HCT116 (cell line): ENCODE data around the gene TMPRSS13. TPM values are rescaled to one million over a fixed set of nuclear protein-coding genes. Genes with fewer than 3 reads are reported as not detected.

Experiments
- ATAC-seq: fragments of 200-7000 bp; cut with Tn5 transposase; 2 replicates; pipeline ENCODE4 v1.9.1; 2020; ENCODE audit warnings: mild to moderate bottlenecking, moderate library complexity
- BruUV-seq: library from RNA; stranded (reverse); fragments of 400-500 nt; replicated peaks from 2 replicates; lab custom pipeline; 2021; lab: Mats Ljungman, UMichigan
- CTCF ChIA-PET: fragments of 300-600 bp; sonication (Branson Sonifier 250); formaldehyde crosslinking; loops from one replicate; lab custom pipeline; 2021; ENCODE audit warnings: antibody characterized with exemption; lab: Charles Lee
- POLR2A ChIA-PET: fragments of 300-600, 350-600 bp; sonication (Branson Sonifier 250); formaldehyde crosslinking; loops from one replicate; lab custom pipeline; 2021; ENCODE audit warnings: antibody characterized with exemption; lab: Charles Lee
- RAD21 ChIA-PET, 2 experiments: fragments of 300-600 bp; sonication (Branson Sonifier 250); formaldehyde crosslinking; loops; one replicate each; lab custom pipeline; 2023; ENCODE audit warnings: low total read pairs in 2 of 2; ENCODE audit not compliant: uncharacterized antibody in 2 of 2, unreplicated experiment in 2 of 2, low non-redundant PET in 1 of 2; lab: Charles Lee
- DNase-seq: peaks from one replicate; pipeline ENCODE4 v3.0.0-alpha.2; 2010; ENCODE audit warnings: low read depth, low spot score
- H2AFZ ChIP-seq: fragments of 200-600 bp; shearing (Covaris generic), sonication (generic); 2 replicates; pipeline ENCODE4 v1.6.1; 2017; ENCODE audit warnings: low read depth, mixed run types, mixed read lengths, antibody characterized with exemption, low read length; ENCODE audit not compliant: poor library complexity, severe bottlenecking
- H3K27ac ChIP-seq: 2 replicates; pipeline ENCODE4 v1.5.1; 2012; ENCODE audit warnings: low read depth, low read length
- H3K27me3 ChIP-seq: fragments of 200-600 bp; sonication (generic); 2 replicates; pipeline ENCODE4 v1.6.1; 2016; ENCODE audit warnings: mixed run types, low read length, mixed read lengths; ENCODE audit not compliant: insufficient read depth
- H3K36me3 ChIP-seq, 2 experiments: fragments of 200-500 bp in 1 of 2; fragments of 200-600 bp in 1 of 2; sonication (Bioruptor generic) in 1 of 2; sonication (generic) in 1 of 2; 2 replicates each; pipeline versions ENCODE4 v1.5.1 to v1.6.1; 2014 to 2016; ENCODE audit warnings: low read length in 2 of 2, inconsistent platforms in 1 of 2, mixed read lengths in 1 of 2, mixed run types in 1 of 2; ENCODE audit not compliant: insufficient read depth in 2 of 2, control insufficient read depth in 1 of 2
- H3K4me1 ChIP-seq, 2 experiments: fragments of 200-600 bp in 1 of 2; sonication (generic) in 1 of 2; 2 replicates each; pipeline versions ENCODE4 v1.5.1 to v1.6.1; 2012 to 2017; ENCODE audit warnings: low read length in 2 of 2, inconsistent platforms in 1 of 2, mild to moderate bottlenecking in 1 of 2, mixed read lengths in 1 of 2, mixed run types in 1 of 2, moderate library complexity in 1 of 2; ENCODE audit not compliant: insufficient read depth in 2 of 2, control insufficient read depth in 1 of 2
- H3K4me2 ChIP-seq: fragments of 200-600 bp; sonication (generic); 2 replicates; pipeline ENCODE4 v1.6.1; 2017; ENCODE audit warnings: mixed run types, low read length, mixed read lengths
- H3K4me3 ChIP-seq, 2 experiments: fragments of 200-600 bp in 1 of 2; sonication (generic) in 1 of 2; replicated peaks in 1 of 2; 2 replicates each; pipeline ENCODE4 v1.5.1; 2011 to 2016; ENCODE audit warnings: low read length in 2 of 2, control low read depth in 1 of 2, low read depth in 1 of 2, mild to moderate bottlenecking in 1 of 2, mixed read lengths in 1 of 2, mixed run types in 1 of 2
- H3K79me2 ChIP-seq: fragments of 200-600 bp; sonication (generic); 2 replicates; pipeline ENCODE4 v1.6.1; 2017; ENCODE audit warnings: mild to moderate bottlenecking, mixed run types, low read length, moderate library complexity, mixed read lengths; ENCODE audit not compliant: insufficient read depth
- H3K9ac ChIP-seq: fragments of 200-600 bp; sonication (generic); 2 replicates; pipeline ENCODE4 v1.6.1; 2016; ENCODE audit warnings: low read length, mixed read lengths
- H3K9me2 ChIP-seq: fragments of 200-600 bp; sonication (generic), shearing (Covaris generic); 2 replicates; pipeline ENCODE4 v1.6.1; 2017; ENCODE audit warnings: mixed run types, mild to moderate bottlenecking, moderate library complexity; ENCODE audit not compliant: insufficient read depth
- H3K9me3 ChIP-seq, 2 experiments: fragments of 200-500 bp in 1 of 2; fragments of 200-600 bp in 1 of 2; sonication (Bioruptor generic) in 1 of 2; sonication (generic) in 1 of 2; 2 replicates each; pipeline ENCODE4 v1.6.1; 2014 to 2017; ENCODE audit warnings: low read length in 2 of 2, mixed read lengths in 2 of 2, inconsistent platforms in 1 of 2, low read depth in 1 of 2, mild to moderate bottlenecking in 1 of 2, mixed run types in 1 of 2, moderate library complexity in 1 of 2; ENCODE audit not compliant: control insufficient read depth in 1 of 2, insufficient read depth in 1 of 2
- H4K20me1 ChIP-seq: fragments of 200-600 bp; sonication (generic), shearing (Covaris generic); 2 replicates; pipeline ENCODE4 v1.6.1; 2017; ENCODE audit warnings: mixed run types, mild to moderate bottlenecking, moderate library complexity; ENCODE audit not compliant: insufficient read depth
- CBX3 ChIP-seq: IDR thresholded peaks from 2 replicates; pipeline ENCODE4 v1.6.1; 2012; ENCODE audit warnings: low read depth
- CEBPB ChIP-seq: IDR thresholded peaks from 2 replicates; pipeline ENCODE4 v1.6.1; 2012; ENCODE audit warnings: low read depth
- EGR1 ChIP-seq: IDR thresholded peaks from 2 replicates; pipeline ENCODE4 v1.6.1; 2012; ENCODE audit warnings: low read depth
- EZH2 ChIP-seq: fragments of 200-600 bp; sonication (generic); IDR thresholded peaks from 2 replicates; pipeline ENCODE4 v1.6.1; 2017; ENCODE audit warnings: antibody characterized with exemption, mixed run types
- EZH2phosphoT487 ChIP-seq: fragments of 200-600 bp; IDR thresholded peaks from 2 replicates; pipeline ENCODE4 v1.6.1; 2018; ENCODE audit warnings: antibody characterized with exemption, borderline replicate concordance
- FOSL1 ChIP-seq: IDR thresholded peaks from 2 replicates; pipeline ENCODE4 v1.6.1; 2012; ENCODE audit warnings: low read depth
- MAX ChIP-seq: IDR thresholded peaks from 2 replicates; pipeline ENCODE4 v1.6.1; 2012
- POLR2A ChIP-seq: IDR thresholded peaks from 2 replicates; pipeline ENCODE4 v1.7.0; 2011; ENCODE audit warnings: borderline replicate concordance; ENCODE audit not compliant: insufficient read depth, insufficient read length; ENCODE audit errors: extremely low read depth
- RAD21 ChIP-seq: IDR thresholded peaks from 2 replicates; pipeline ENCODE4 v1.6.1; 2012; ENCODE audit warnings: low read depth, mild to moderate bottlenecking
- SIN3A ChIP-seq: IDR thresholded peaks from 2 replicates; pipeline ENCODE4 v1.6.1; 2012; ENCODE audit warnings: low read depth
- SP1 ChIP-seq: IDR thresholded peaks from 2 replicates; pipeline ENCODE4 v1.6.1; 2012; ENCODE audit warnings: low read depth
- SRF ChIP-seq: IDR thresholded peaks from 2 replicates; pipeline ENCODE4 v1.6.1; 2012; ENCODE audit warnings: low read depth
- TCF7L2 ChIP-seq: IDR thresholded peaks from 2 replicates; pipeline ENCODE4 v1.7.0; 2011; ENCODE audit warnings: borderline replicate concordance, inconsistent platforms; ENCODE audit not compliant: insufficient read depth, insufficient read length; ENCODE audit errors: extremely low read depth
- ZFX ChIP-seq: fragments of 450-650 bp; IDR thresholded peaks from 2 replicates; pipeline ENCODE4 v1.6.1; 2017
- ZNF274 ChIP-seq: fragments of 200-500 bp; sonication (Bioruptor generic); IDR thresholded peaks from 2 replicates; pipeline ENCODE4 v1.6.1; 2014; ENCODE audit warnings: mild to moderate bottlenecking, low read depth, low read length, inconsistent platforms
- intact Hi-C: fragments of 100-400 bp; cut with micrococcal nuclease; formaldehyde crosslinking; loops from 2 replicates; pipeline ENCODE4 v1.10.0; 2022
- total RNA-seq: library from RNA; stranded (reverse); gene quantifications from one replicate; pipeline ENCODE4 v1.2.1, GENCODE V29; 2021; ENCODE audit not compliant: unreplicated experiment
- TF ChIP-seq, protein P1 (sequence below): IDR thresholded peaks from 2 replicates; pipeline ENCODE4 v1.6.1; 2012; ENCODE audit warnings: low read depth

The TMPRSS13 gene
- total RNA-seq, 1 experiment from 2014 or later: 0.52 TPM

- H3K4me2 ChIP-seq: no peak overlapping the region
- DNase-seq: no peak
- RAD21 ChIA-PET: no interaction called here
- POLR2A ChIA-PET: interaction anchor here (1.4 kb wide), 1 partner anchor 24 kb away, joined by 5 read pairs; no protein-coding TSS in a partner anchor
- H3K9ac ChIP-seq: no peak overlapping the region
- no peaks in the 10 kb centered on the region for H3K27me3 ChIP-seq
- H3K27ac ChIP-seq: no peak overlapping the region
- no peaks in the 10 kb centered on the region for H3K9me3 ChIP-seq
- no peak overlapping the region for H3K4me3 ChIP-seq
- H3K79me2 ChIP-seq: no peaks in the 10 kb centered on the region
- H3K9me2 ChIP-seq: no peaks in the 10 kb centered on the region
- BruUV-seq: no TSS peak
- ATAC-seq: no peak
- intact Hi-C loops: no loop called here
- CTCF ChIA-PET: interaction anchor here (2.2 kb wide), 1 partner anchor 15 kb away, joined by 7 read pairs; no protein-coding TSS in a partner anchor
- H2AFZ ChIP-seq: no peak overlapping the region
- no peaks in the 10 kb centered on the region for H4K20me1 ChIP-seq
- TF ChIP-seq CBX3 (no peak), SRF (no peak), CEBPB (no peak), EZH2 (no peak), MAX (no peak), RAD21 (no peak), FOSL1 (no peak), TCF7L2 (no peak), SP1 (no peak), ZFX (no peak), POLR2A (no peak), ZNF274 (no peak), EGR1 (no peak), EZH2phosphoT487 (no peak), SIN3A (no peak)
- TF ChIP-seq, protein P1, sequence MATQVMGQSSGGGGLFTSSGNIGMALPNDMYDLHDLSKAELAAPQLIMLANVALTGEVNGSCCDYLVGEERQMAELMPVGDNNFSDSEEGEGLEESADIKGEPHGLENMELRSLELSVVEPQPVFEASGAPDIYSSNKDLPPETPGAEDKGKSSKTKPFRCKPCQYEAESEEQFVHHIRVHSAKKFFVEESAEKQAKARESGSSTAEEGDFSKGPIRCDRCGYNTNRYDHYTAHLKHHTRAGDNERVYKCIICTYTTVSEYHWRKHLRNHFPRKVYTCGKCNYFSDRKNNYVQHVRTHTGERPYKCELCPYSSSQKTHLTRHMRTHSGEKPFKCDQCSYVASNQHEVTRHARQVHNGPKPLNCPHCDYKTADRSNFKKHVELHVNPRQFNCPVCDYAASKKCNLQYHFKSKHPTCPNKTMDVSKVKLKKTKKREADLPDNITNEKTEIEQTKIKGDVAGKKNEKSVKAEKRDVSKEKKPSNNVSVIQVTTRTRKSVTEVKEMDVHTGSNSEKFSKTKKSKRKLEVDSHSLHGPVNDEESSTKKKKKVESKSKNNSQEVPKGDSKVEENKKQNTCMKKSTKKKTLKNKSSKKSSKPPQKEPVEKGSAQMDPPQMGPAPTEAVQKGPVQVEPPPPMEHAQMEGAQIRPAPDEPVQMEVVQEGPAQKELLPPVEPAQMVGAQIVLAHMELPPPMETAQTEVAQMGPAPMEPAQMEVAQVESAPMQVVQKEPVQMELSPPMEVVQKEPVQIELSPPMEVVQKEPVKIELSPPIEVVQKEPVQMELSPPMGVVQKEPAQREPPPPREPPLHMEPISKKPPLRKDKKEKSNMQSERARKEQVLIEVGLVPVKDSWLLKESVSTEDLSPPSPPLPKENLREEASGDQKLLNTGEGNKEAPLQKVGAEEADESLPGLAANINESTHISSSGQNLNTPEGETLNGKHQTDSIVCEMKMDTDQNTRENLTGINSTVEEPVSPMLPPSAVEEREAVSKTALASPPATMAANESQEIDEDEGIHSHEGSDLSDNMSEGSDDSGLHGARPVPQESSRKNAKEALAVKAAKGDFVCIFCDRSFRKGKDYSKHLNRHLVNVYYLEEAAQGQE: no peak
- no peaks in the 10 kb centered on the region for H3K36me3 ChIP-seq
- H3K4me1 ChIP-seq: peaks cover 14% of the 10 kb centered on the region in 2 experiments; a peak in 3 of 4 replicates
These were observed 2.2 kb upstream of the TMPRSS13 start for GRCh38 chr11:117931331-117931950.
